Measurements from ENCODE around the gene ISOC1. TPM values are rescaled to one million over a fixed set of nuclear protein-coding genes. Genes with fewer than 3 reads are reported as not detected.

Gene ISOC1
- total and polyA plus RNA-seq, 8 donors = 22.7 to 51.6 (median 41.7) TPM

- Histone ChIP-seq H3K27ac (no peak overlapping the region), H3K4me1 (no peaks in the 10 kb centered on the region), H3K36me3 (peaks cover 0 to 23% of the 10 kb centered on the region in 2 donors), H3K27me3 (no peaks in the 10 kb centered on the region), H3K4me3 (no peak overlapping the region), H3K9me3 (no peaks in the 10 kb centered on the region)
- intact Hi-C loops (cut with DNase I) = no loop called here
- DNase-seq (no peak), ATAC-seq (no peak)
- TF ChIP-seq, protein P1, sequence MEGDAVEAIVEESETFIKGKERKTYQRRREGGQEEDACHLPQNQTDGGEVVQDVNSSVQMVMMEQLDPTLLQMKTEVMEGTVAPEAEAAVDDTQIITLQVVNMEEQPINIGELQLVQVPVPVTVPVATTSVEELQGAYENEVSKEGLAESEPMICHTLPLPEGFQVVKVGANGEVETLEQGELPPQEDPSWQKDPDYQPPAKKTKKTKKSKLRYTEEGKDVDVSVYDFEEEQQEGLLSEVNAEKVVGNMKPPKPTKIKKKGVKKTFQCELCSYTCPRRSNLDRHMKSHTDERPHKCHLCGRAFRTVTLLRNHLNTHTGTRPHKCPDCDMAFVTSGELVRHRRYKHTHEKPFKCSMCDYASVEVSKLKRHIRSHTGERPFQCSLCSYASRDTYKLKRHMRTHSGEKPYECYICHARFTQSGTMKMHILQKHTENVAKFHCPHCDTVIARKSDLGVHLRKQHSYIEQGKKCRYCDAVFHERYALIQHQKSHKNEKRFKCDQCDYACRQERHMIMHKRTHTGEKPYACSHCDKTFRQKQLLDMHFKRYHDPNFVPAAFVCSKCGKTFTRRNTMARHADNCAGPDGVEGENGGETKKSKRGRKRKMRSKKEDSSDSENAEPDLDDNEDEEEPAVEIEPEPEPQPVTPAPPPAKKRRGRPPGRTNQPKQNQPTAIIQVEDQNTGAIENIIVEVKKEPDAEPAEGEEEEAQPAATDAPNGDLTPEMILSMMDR (IDR thresholded peaks at IDR 0.05) = no peak
Measured at GRCh38 chr5:129107637-129108036, 13.1 kb downstream of the ISOC1 start.

DNA sequence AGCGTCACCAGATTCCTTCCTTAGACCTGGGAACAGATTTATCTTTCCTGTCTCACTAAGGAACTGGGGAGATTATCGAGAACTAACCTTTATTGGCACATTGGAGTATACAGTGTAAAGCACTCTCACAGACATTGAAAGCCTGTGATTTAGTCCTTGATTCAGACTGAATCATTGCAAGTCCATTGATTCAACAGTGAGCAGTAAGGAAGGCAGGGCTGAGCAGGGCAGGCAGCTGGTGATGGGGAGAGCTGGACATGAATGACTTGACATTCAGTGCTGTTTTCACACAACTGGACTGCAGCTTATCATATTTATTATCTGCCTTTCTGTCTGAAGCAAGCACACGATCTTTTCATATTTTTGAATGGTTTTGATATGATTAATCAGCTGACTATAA is 16.2 kb downstream of the ISOC1 start:
- H3K27ac ChIP-seq = no peak overlapping the region
- no peaks in the 10 kb centered on the region for H3K4me1 ChIP-seq
- no peaks in the 10 kb centered on the region for H3K9me3 ChIP-seq
- TF ChIP-seq, protein P1 (IDR thresholded peaks at IDR 0.05) = no peak
- no peaks in the 10 kb centered on the region for H3K27me3 ChIP-seq
- intact Hi-C loops (cut with DNase I) = no loop called here
- peaks cover 0 to 28% of the 10 kb centered on the region in 2 donors for H3K36me3 ChIP-seq
- ATAC-seq (no peak), DNase-seq (no peak)
- no peak overlapping the region for H3K4me3 ChIP-seq

DNA sequence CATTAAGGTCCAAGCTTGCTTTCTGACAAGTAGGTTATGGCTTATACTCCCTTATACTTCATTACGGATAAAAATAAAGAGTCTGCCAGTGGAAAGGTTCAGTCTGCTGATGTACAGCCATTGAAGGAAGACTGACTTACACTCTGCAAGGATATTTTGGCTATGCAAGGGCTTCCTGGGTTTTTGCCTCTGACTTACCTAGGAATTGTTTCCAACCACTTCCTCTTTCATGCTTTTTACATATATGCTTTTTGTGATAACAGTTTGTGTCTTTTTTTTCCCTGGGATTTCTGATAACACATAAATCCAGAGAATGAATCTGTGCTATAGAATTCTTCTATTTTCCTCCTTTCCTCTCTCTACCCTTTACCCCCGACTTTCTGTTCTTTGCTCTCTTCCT is 16.8 kb downstream of the ISOC1 start:
- Histone ChIP-seq H3K9me3 (no peaks in the 10 kb centered on the region), H3K4me3 (no peak overlapping the region), H3K36me3 (peaks cover 0 to 28% of the 10 kb centered on the region in 2 donors), H3K27ac (no peak overlapping the region), H3K27me3 (no peaks in the 10 kb centered on the region), H3K4me1 (no peaks in the 10 kb centered on the region)
- intact Hi-C loops (cut with DNase I) = no loop called here
- TF ChIP-seq, protein P1 (IDR thresholded peaks at IDR 0.05) = no peak
- DNase-seq = no peak
- no peak for ATAC-seq

GRCh38 chr5:129112295-129112694 is 17.7 kb downstream of the ISOC1 start:
- H3K27me3 ChIP-seq = no peaks in the 10 kb centered on the region
- H3K9me3 ChIP-seq = no peaks in the 10 kb centered on the region
- H3K27ac ChIP-seq = no peak overlapping the region
- DNase-seq (no peak), ATAC-seq (no peak)
- H3K36me3 ChIP-seq = peaks cover 0 to 22% of the 10 kb centered on the region in 2 donors
- intact Hi-C loops (cut with DNase I) = no loop called here
- no peak overlapping the region for H3K4me3 ChIP-seq
- TF ChIP-seq, protein P1 (IDR thresholded peaks at IDR 0.05) = no peak
- no peaks in the 10 kb centered on the region for H3K4me1 ChIP-seq

GRCh38 chr5:129113867-129114266 is 19.3 kb downstream of the ISOC1 start:
- peaks cover 0 to 10% of the 10 kb centered on the region in 2 donors for H3K36me3 ChIP-seq
- DNase-seq (no peak), ATAC-seq (no peak)
- TF ChIP-seq, protein P1 (IDR thresholded peaks at IDR 0.05) = no peak
- H3K27me3 ChIP-seq = no peaks in the 10 kb centered on the region
- no peak overlapping the region for H3K4me3 ChIP-seq
- H3K9me3 ChIP-seq = no peaks in the 10 kb centered on the region
- no peak overlapping the region for H3K27ac ChIP-seq
- intact Hi-C loops (cut with DNase I) = no loop called here
- H3K4me1 ChIP-seq = no peaks in the 10 kb centered on the region

Data from left lung (tissue), 10 donors.